ENCODE measurements around the gene C14orf180.

Gene C14orf180

GRCh38 chr14:104594310-104595046 lies 14.9 kb downstream of the C14orf180 start:
- no peak for DNase-seq

GRCh38 chr14:104595116-104595675 lies 15.6 kb downstream of the C14orf180 start:
- DNase-seq: no peak

GRCh38 chr14:104595911-104596450 lies 16.4 kb downstream of the C14orf180 start:
- DNase-seq: no peak

GRCh38 chr14:104596451-104596918 lies 16.9 kb downstream of the C14orf180 start:
- no peak for DNase-seq

- DNase-seq: no peak
Observed at GRCh38 chr14:104596927-104597351, 17.4 kb downstream of the C14orf180 start.

- no peak for DNase-seq
Observed at GRCh38 chr14:104597576-104597975, 18.0 kb downstream of the C14orf180 start.

GRCh38 chr14:104598039-104598909 lies 18.7 kb downstream of the C14orf180 start:
- no peak for DNase-seq

GRCh38 chr14:104598910-104599273 lies 19.3 kb downstream of the C14orf180 start:
- no peak for DNase-seq

- no peak for DNase-seq
Observed at GRCh38 chr14:104599446-104599845, 19.9 kb downstream of the C14orf180 start.

GRCh38 chr14:104600141-104600643 lies 20.6 kb downstream of the C14orf180 start:
- DNase-seq: no peak

GRCh38 chr14:104600805-104601204 lies 21.2 kb downstream of the C14orf180 start:
- no peak for DNase-seq

GRCh38 chr14:104601786-104602185 lies 22.2 kb downstream of the C14orf180 start:
- no peak for DNase-seq

- no peak for DNase-seq
Observed at GRCh38 chr14:104602315-104602932, 22.9 kb downstream of the C14orf180 start.

GRCh38 chr14:104602933-104603325 lies 23.4 kb downstream of the C14orf180 start:
- no peak for DNase-seq

GRCh38 chr14:104603711-104604401 lies 24.3 kb downstream of the C14orf180 start:
- no peak for DNase-seq

GRCh38 chr14:104604458-104605449 lies 25.2 kb downstream of the C14orf180 start, which contains the start of gene TMEM179:
Gene TMEM179 (minus strand): TSS chr14:104604772. CDS start chr14:104604741, 31 bp downstream.
- no peak for DNase-seq

- no peak for DNase-seq
Observed at GRCh38 chr14:104609666-104610065, 30.1 kb downstream of the C14orf180 start.

- no peak for DNase-seq
Observed at GRCh38 chr14:104610749-104611310, 31.3 kb downstream of the C14orf180 start.

- no peak for DNase-seq
Observed at GRCh38 chr14:104611881-104612280, 32.3 kb downstream of the C14orf180 start.

Data from stimulated activated CD4-positive, alpha-beta T cell treated with anti-CD3 and anti-CD28 coated beads, Interleukin-4, amount 100 ng/mL, for 4 hours (primary cell).